OCI-LY1 (cell line): ENCODE measurements around the gene TTLL9.

ENCODE experiments used
- CTCF ChIP-seq: fragments of 200-600 bp; sonication (generic), shearing (Covaris generic); IDR thresholded peaks from 2 replicates; pipeline ENCODE4 v1.5.1; 2017; ENCODE audit warnings: mild to moderate bottlenecking, antibody characterized with exemption, low read length, moderate library complexity, mixed read lengths
- EZH2 ChIP-seq: fragments of 200-600 bp; sonication (generic), shearing (Covaris generic); IDR thresholded peaks from 2 replicates; pipeline ENCODE4 v1.8.0; 2017; ENCODE audit warnings: borderline replicate concordance, mixed run types, mild to moderate bottlenecking, antibody characterized with exemption, low read length, moderate library complexity, mixed read lengths

GRCh38 chr20:31919410-31920155 lies 49.1 kb downstream of the TTLL9 start:
- TF ChIP-seq CTCF (no peak), EZH2 (no peak)
